ENCODE results near the gene CEP162.

GRCh38 chr6:84263557-84263956 lies 36.1 kb upstream of the CEP162 start:
- TF ChIP-seq CTCF (conservative IDR thresholded peaks at IDR 0.05; ENCODE audit: low read length) (no peak), EZH2phosphoT487 (IDR thresholded peaks at IDR 0.05; ENCODE audit: borderline replicate concordance) (no peak)
